Naive thymus-derived CD4-positive, alpha-beta T cell (primary cell): ENCODE data around the gene ADGRB3. TPM values are rescaled to one million over a fixed set of nuclear protein-coding genes. Genes with fewer than 3 reads are reported as not detected.

Experiments
- ATAC-seq: fragments of 150-1000 bp; cut with Tn5 transposase; 2 replicates; pipeline ENCODE4 v1.10.0; 2021; ENCODE audit warnings: mild to moderate bottlenecking, moderate library complexity
- CTCF ChIA-PET: fragments of 350-600 bp; sonication (Branson Sonifier 250); formaldehyde crosslinking; loops from one replicate; lab custom pipeline; 2021; ENCODE audit warnings: antibody characterized with exemption; lab: Charles Lee
- POLR2A ChIA-PET: fragments of 350-600 bp; sonication (Branson Sonifier 250); formaldehyde crosslinking; loops from one replicate; lab custom pipeline; 2021; ENCODE audit warnings: antibody characterized with exemption, inconsistent platforms; lab: Charles Lee
- DNase-seq, 9 donors: peaks; one replicate each; pipeline versions ENCODE4 v3.0.0 to v3.0.0-alpha.2; 2020 to 2022; ENCODE audit warnings: mixed read lengths in 1 of 9
- H3K27ac ChIP-seq: one replicate; pipeline ENCODE4 v1.7.0; 2013; ENCODE audit warnings: mild to moderate bottlenecking, low read depth, low read length, moderate library complexity
- H3K27me3 ChIP-seq, 2 donors: one replicate each; pipeline ENCODE4 v1.7.0; 2013; ENCODE audit warnings: low read length in 2 of 2, mild to moderate bottlenecking in 2 of 2, moderate library complexity in 2 of 2; ENCODE audit not compliant: control insufficient read depth in 2 of 2, insufficient read depth in 2 of 2
- H3K36me3 ChIP-seq, 3 experiments: 1 replicate in 2 of 3; 2 replicates in 1 of 3; pipeline ENCODE4 v1.7.0; 2013; ENCODE audit warnings: low read length in 3 of 3, mild to moderate bottlenecking in 3 of 3, moderate library complexity in 1 of 3; ENCODE audit not compliant: insufficient read depth in 3 of 3, control insufficient read depth in 2 of 3
- H3K4me1 ChIP-seq, 2 donors: one replicate each; pipeline ENCODE4 v1.7.0; 2013; ENCODE audit warnings: low read length in 2 of 2, mild to moderate bottlenecking in 2 of 2, moderate library complexity in 1 of 2; ENCODE audit not compliant: control insufficient read depth in 2 of 2, insufficient read depth in 2 of 2
- H3K4me3 ChIP-seq: 2 replicates; pipeline ENCODE4 v1.7.0; 2013; ENCODE audit warnings: mild to moderate bottlenecking, low read length
- H3K9me3 ChIP-seq, 3 experiments: 1 replicate in 2 of 3; 2 replicates in 1 of 3; pipeline ENCODE4 v1.7.0; 2013; ENCODE audit warnings: low read length in 3 of 3; ENCODE audit not compliant: control insufficient read depth in 2 of 3
- H3K27ac Mint-ChIP-seq, 9 donors: one replicate each; pipeline ENCODE4 v1.8.0; 2020 to 2022; ENCODE audit warnings: mixed read lengths in 9 of 9, mild to moderate bottlenecking in 8 of 9, moderate library complexity in 5 of 9, inconsistent platforms in 2 of 9
- H3K27me3 Mint-ChIP-seq, 5 donors: one replicate each; pipeline ENCODE4 v1.8.0; 2021 to 2022; ENCODE audit warnings: mixed read lengths in 5 of 5, mild to moderate bottlenecking in 1 of 5
- H3K36me3 Mint-ChIP-seq, 5 donors: one replicate each; pipeline ENCODE4 v1.8.0; 2020 to 2022; ENCODE audit warnings: mixed read lengths in 5 of 5, mild to moderate bottlenecking in 3 of 5, inconsistent platforms in 1 of 5
- H3K4me1 Mint-ChIP-seq, 7 donors: one replicate each; pipeline ENCODE4 v1.8.0; 2020 to 2022; ENCODE audit warnings: mixed read lengths in 7 of 7, mild to moderate bottlenecking in 3 of 7, inconsistent platforms in 1 of 7
- H3K4me3 Mint-ChIP-seq, 10 donors: one replicate each; pipeline ENCODE4 v1.8.0; 2020 to 2022; ENCODE audit warnings: mild to moderate bottlenecking in 10 of 10, mixed read lengths in 10 of 10, moderate library complexity in 6 of 10, inconsistent platforms in 2 of 10
- H3K9me3 Mint-ChIP-seq, 11 donors: one replicate each; pipeline ENCODE4 v1.8.0; 2020 to 2022; ENCODE audit warnings: mixed read lengths in 11 of 11, mild to moderate bottlenecking in 4 of 11, inconsistent platforms in 1 of 11, moderate library complexity in 1 of 11
- intact Hi-C, 2 donors: fragments of 100-400 bp; cut with micrococcal nuclease; formaldehyde crosslinking; loops; one replicate each; pipeline ENCODE4 v1.15.1; 2023
- polyA plus RNA-seq, 2 donors: library from polyadenylated mRNA; unstranded; fragments of 300-500 nt; fragmentation: Illumina TruSeq; gene quantifications; one replicate each; pipeline ENCODE4 v1.2.3, GENCODE V29; 2021
- total RNA-seq, 6 experiments: library from RNA in 5 of 6; stranded (reverse) in 5 of 6; gene quantifications; 1 replicate in 5 of 6; 2 replicates in 1 of 6; pipeline ENCODE4 v1.2.3 and lab custom pipeline; 2021 to 2026

ADGRB3 gene
- total and polyA plus RNA-seq, 7 experiments from 2014 or later, result not detected

DNA sequence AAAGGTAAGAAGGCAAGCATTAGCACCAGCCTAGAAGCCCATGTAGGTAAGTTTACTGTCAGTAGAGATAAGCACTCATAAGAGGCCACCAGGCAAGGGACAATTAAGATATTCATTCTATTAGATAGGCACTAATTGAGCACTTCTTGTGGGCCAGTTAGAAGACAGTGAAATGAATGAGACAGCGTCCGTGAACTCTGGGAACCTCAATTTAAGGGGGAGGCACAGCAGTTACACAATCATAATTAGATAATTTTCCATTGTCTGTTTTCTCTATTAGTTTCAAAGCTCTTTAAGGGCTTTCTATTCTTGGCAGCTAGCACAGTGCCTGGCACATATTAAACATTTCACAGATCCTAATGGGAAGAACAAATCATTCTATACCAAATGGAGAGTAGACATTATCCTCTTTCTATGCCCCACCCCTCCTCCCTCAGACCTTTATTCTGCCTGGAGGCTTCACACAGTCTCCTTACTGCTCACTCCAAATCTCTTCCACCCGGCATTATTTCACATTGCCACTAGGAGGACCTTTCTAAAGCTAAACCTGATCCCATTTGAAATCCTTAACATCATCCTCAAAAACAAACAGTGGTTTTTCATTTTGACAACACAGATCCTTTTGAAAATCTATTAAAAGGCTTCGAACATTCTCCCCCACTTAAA lies 529.6 kb downstream of the ADGRB3 start:
- Histone ChIP-seq H3K4me1 (no peaks in the 10 kb centered on the region), H3K27me3 (no peaks in the 10 kb centered on the region), H3K9me3 (no peaks in the 10 kb centered on the region), H3K27ac (no peak overlapping the region), H3K36me3 (no peaks in the 10 kb centered on the region), H3K4me3 (no peak overlapping the region)
- Mint-ChIP-seq H3K27me3 (no peaks in the 10 kb centered on the region), H3K4me1 (no peaks in the 10 kb centered on the region), H3K36me3 (no peaks in the 10 kb centered on the region), H3K9me3 (peaks cover 0 to 4% (median 0%) of the 10 kb centered on the region in 11 donors), H3K27ac (no peak overlapping the region), H3K4me3 (no peak overlapping the region)
- intact Hi-C loops, result no loop called here
- no peak for DNase-seq
- no peak for ATAC-seq
- CTCF ChIA-PET, result interaction anchor here (0.6 kb wide), 1 partner anchor 1866 kb away, joined by 4 read pairs; no protein-coding TSS in a partner anchor
- POLR2A ChIA-PET, result no interaction called here

GRCh38 chr6:69179681-69180080 lies 544.6 kb downstream of the ADGRB3 start:
- intact Hi-C loops, result no loop called here
- Mint-ChIP-seq H3K36me3 (no peaks in the 10 kb centered on the region), H3K9me3 (peaks cover 0 to 9% (median 2%) of the 10 kb centered on the region in 11 donors), H3K4me1 (no peaks in the 10 kb centered on the region), H3K27ac (no peak overlapping the region), H3K4me3 (no peak overlapping the region), H3K27me3 (no peaks in the 10 kb centered on the region)
- Histone ChIP-seq H3K27me3 (no peaks in the 10 kb centered on the region), H3K4me3 (no peak overlapping the region), H3K9me3 (no peaks in the 10 kb centered on the region), H3K36me3 (no peaks in the 10 kb centered on the region), H3K4me1 (no peaks in the 10 kb centered on the region), H3K27ac (no peak overlapping the region)
- CTCF ChIA-PET, result no interaction called here
- no peak for ATAC-seq
- POLR2A ChIA-PET, result no interaction called here
- no peak for DNase-seq

GRCh38 chr6:69180361-69181067 lies 545.4 kb downstream of the ADGRB3 start:
- H3K36me3 Mint-ChIP-seq, result no peaks in the 10 kb centered on the region
- intact Hi-C loops, result no loop called here
- peaks cover 0 to 9% (median 2%) of the 10 kb centered on the region in 11 donors for H3K9me3 Mint-ChIP-seq
- ChIA-PET CTCF (no interaction called here), POLR2A (no interaction called here)
- no peaks in the 10 kb centered on the region for H3K27me3 ChIP-seq
- H3K9me3 ChIP-seq, result no peaks in the 10 kb centered on the region
- ATAC-seq (no peak), DNase-seq (no peak)
- no peaks in the 10 kb centered on the region for H3K4me1 ChIP-seq
- H3K27ac Mint-ChIP-seq, result no peak overlapping the region
- no peak overlapping the region for H3K4me3 Mint-ChIP-seq
- H3K36me3 ChIP-seq, result no peaks in the 10 kb centered on the region
- H3K4me1 Mint-ChIP-seq, result no peaks in the 10 kb centered on the region
- H3K4me3 ChIP-seq, result no peak overlapping the region
- no peaks in the 10 kb centered on the region for H3K27me3 Mint-ChIP-seq
- H3K27ac ChIP-seq, result no peak overlapping the region

DNA sequence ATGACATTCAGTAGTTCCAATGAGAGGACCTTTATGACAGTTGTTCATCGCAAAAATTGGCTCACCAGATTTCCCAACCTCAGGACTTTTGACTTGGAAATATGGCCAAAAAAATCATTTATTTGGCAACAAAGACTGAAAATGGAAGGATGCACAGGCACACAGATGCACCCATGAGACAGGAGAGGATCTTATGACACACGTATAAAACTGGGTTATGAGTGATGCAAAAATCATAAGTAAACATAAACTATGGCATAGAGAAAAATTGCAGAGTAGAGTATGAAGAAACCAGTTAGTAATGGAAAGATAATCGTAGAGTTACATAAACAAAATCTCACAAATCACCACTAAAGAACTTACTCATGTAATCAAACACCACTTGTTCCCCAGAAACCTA lies 546.9 kb downstream of the ADGRB3 start:
- no peak overlapping the region for H3K27ac ChIP-seq
- no peaks in the 10 kb centered on the region for H3K36me3 ChIP-seq
- intact Hi-C loops, result no loop called here
- H3K4me1 Mint-ChIP-seq, result no peaks in the 10 kb centered on the region
- no peak overlapping the region for H3K4me3 Mint-ChIP-seq
- CTCF ChIA-PET, result no interaction called here
- H3K4me3 ChIP-seq, result no peak overlapping the region
- no peak overlapping the region for H3K27ac Mint-ChIP-seq
- POLR2A ChIA-PET, result no interaction called here
- no peaks in the 10 kb centered on the region for H3K4me1 ChIP-seq
- peaks cover 0 to 9% (median 3%) of the 10 kb centered on the region in 11 donors for H3K9me3 Mint-ChIP-seq
- no peaks in the 10 kb centered on the region for H3K27me3 ChIP-seq
- H3K27me3 Mint-ChIP-seq, result no peaks in the 10 kb centered on the region
- ATAC-seq (no peak), DNase-seq (no peak)
- no peaks in the 10 kb centered on the region for H3K36me3 Mint-ChIP-seq
- no peaks in the 10 kb centered on the region for H3K9me3 ChIP-seq

- POLR2A ChIA-PET, result no interaction called here
- Mint-ChIP-seq H3K36me3 (no peaks in the 10 kb centered on the region), H3K27me3 (no peaks in the 10 kb centered on the region), H3K4me1 (no peaks in the 10 kb centered on the region), H3K4me3 (no peak overlapping the region), H3K9me3 (peaks cover 0 to 4% (median 0%) of the 10 kb centered on the region in 11 donors), H3K27ac (no peak overlapping the region)
- intact Hi-C loops, result no loop called here
- CTCF ChIA-PET, result no interaction called here
- Histone ChIP-seq H3K4me1 (no peaks in the 10 kb centered on the region), H3K36me3 (no peaks in the 10 kb centered on the region), H3K4me3 (no peak overlapping the region), H3K27me3 (no peaks in the 10 kb centered on the region), H3K9me3 (no peaks in the 10 kb centered on the region), H3K27ac (no peak overlapping the region)
- no peak for ATAC-seq
- no peak for DNase-seq
Measured at GRCh38 chr6:69185276-69185675, 550.2 kb downstream of the ADGRB3 start.

DNA sequence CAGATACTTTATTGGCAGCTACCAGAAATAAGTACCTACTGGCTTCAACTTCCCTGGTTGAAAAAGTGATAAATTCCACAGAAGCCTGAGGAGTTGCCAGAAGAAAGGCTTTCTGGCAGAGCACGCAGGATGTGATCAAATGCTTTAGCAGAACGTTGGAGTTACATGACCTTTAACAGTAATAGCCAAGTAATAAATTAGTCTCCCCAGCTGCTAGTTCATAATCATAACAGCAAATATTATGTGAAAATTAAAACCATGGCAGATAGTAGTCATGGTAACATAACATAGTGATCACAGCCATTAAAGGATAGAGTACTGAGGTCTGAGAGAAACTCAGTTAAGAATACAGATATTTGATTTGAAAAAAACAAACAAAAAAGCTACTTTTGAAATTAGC lies 567.7 kb downstream of the ADGRB3 start:
- Mint-ChIP-seq H3K4me3 (no peak overlapping the region), H3K27me3 (no peaks in the 10 kb centered on the region), H3K9me3 (peaks cover 0 to 11% (median 0%) of the 10 kb centered on the region in 11 donors), H3K36me3 (no peaks in the 10 kb centered on the region), H3K27ac (no peak overlapping the region), H3K4me1 (peaks cover 0 to 1% (median 0%) of the 10 kb centered on the region in 7 donors)
- ATAC-seq (no peak), DNase-seq (no peak)
- POLR2A ChIA-PET, result no interaction called here
- H3K36me3 ChIP-seq, result no peaks in the 10 kb centered on the region
- no peaks in the 10 kb centered on the region for H3K9me3 ChIP-seq
- no peaks in the 10 kb centered on the region for H3K4me1 ChIP-seq
- no peaks in the 10 kb centered on the region for H3K27me3 ChIP-seq
- intact Hi-C loops, result no loop called here
- no peak overlapping the region for H3K27ac ChIP-seq
- H3K4me3 ChIP-seq, result no peak overlapping the region
- CTCF ChIA-PET, result no interaction called here

GRCh38 chr6:69216127-69216526 lies 581.0 kb downstream of the ADGRB3 start:
- H3K9me3 ChIP-seq, result no peaks in the 10 kb centered on the region
- no peaks in the 10 kb centered on the region for H3K27me3 Mint-ChIP-seq
- no peaks in the 10 kb centered on the region for H3K36me3 ChIP-seq
- no peak overlapping the region for H3K4me3 Mint-ChIP-seq
- no peak overlapping the region for H3K27ac ChIP-seq
- H3K36me3 Mint-ChIP-seq, result no peaks in the 10 kb centered on the region
- POLR2A ChIA-PET, result no interaction called here
- H3K27me3 ChIP-seq, result no peaks in the 10 kb centered on the region
- intact Hi-C loops, result no loop called here
- no peak overlapping the region for H3K27ac Mint-ChIP-seq
- CTCF ChIA-PET, result no interaction called here
- DNase-seq (no peak), ATAC-seq (no peak)
- no peak overlapping the region for H3K4me3 ChIP-seq
- H3K9me3 Mint-ChIP-seq, result peaks cover 0 to 6% (median 0%) of the 10 kb centered on the region in 11 donors
- H3K4me1 Mint-ChIP-seq, result no peaks in the 10 kb centered on the region
- H3K4me1 ChIP-seq, result no peaks in the 10 kb centered on the region
